GM12801 (cell line): ENCODE measurements around the gene OR2T33.

ENCODE experiments used
- CTCF ChIP-seq: IDR thresholded peaks from one replicate; pipeline ENCODE4 v1.5.1; 2011; ENCODE audit warnings: control low read depth; ENCODE audit not compliant: insufficient read length; ENCODE audit errors: extremely low read depth

OR2T33 gene

GRCh38 chr1:248277876-248278275 lies at the start of gene OR2T33:
OR2T33 (minus strand) TSS chr1:248277976; CDS start chr1:248273814, 4,162 bp downstream.
- TF ChIP-seq CTCF: no peak

GRCh38 chr1:248324468-248324867 lies 46.7 kb upstream of the OR2T33 start, which contains the start of gene OR2M7:
OR2M7 (minus strand) TSS chr1:248324568; CDS start chr1:248324568, 0 bp downstream.
- no peak for TF ChIP-seq CTCF

GRCh38 chr1:248316796-248317195 lies 39.0 kb upstream of the OR2T33 start:
- TF ChIP-seq CTCF: no peak

DNA sequence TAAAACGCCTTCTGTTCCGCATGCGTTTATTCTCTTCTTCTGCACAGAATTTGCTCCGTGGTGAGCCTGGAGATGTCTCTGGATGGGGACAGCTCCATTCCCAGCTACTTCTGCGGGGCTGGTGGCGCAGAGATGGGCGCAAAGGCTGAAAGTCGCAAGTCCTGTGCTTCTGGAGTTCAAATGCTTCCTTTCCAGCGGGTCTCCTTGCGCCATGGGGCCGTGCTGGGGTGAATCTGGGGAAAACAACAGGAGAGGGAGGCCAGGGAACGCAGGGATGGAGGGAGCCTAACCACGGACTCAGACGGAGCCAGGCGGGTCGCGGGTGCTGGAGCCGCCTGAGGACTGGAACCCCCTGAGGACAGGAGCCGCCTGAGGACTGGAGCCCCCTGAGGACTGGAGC lies 28.3 kb upstream of the OR2T33 start:
- no peak for TF ChIP-seq CTCF

- no peak for TF ChIP-seq CTCF
Observed at GRCh38 chr1:248303324-248303723, 25.5 kb upstream of the OR2T33 start, which contains the start of gene OR2T12. OR2T12 (minus strand) TSS chr1:248303424; CDS start chr1:248295578, 7,846 bp downstream.

GRCh38 chr1:248288391-248288790 lies 10.6 kb upstream of the OR2T33 start:
- no peak for TF ChIP-seq CTCF

DNA sequence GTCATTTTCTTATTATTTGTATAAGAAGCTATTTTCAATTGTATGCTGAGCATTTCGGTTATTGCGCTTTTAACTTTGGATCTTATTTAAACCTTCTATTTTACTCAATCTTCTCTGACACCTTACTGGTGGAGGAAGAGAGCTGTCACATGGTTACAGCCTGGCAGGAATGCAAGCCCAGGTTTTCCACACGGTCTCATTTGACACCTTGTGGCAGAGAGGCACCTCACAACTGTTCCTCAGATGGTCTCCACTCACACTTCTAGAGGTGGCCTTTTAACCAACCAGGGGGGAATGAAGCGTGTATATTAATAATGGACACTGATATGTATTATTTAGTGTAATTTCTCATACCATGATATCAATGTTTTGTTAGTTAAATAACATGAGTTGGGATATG lies 9.6 kb downstream of the OR2T33 start:
- no peak for TF ChIP-seq CTCF
